ENCODE measurements around the gene HDAC9.

DNA sequence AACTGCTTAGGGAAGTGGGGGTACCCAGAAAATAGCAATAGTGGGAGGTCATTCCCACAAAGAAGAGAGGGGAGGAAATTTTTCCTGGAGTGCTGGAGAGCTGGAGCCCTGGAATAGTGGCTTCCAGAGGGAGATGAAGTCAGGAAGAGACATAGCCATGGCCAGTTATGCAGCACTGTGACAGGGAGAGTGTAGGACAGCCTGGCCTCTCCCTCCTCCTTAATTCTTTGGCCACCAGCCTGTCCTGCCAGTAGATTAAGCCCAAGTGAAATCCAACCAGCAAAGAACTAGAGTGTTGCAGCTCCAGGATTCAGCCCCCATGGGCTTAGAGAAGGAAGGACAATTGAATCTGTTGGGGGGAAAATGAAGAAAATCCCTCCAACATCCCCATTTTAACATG lies 130.5 kb downstream of the HDAC9 start:
- TF ChIP-seq YY1 (IDR thresholded peaks at IDR 0.05; ENCODE audit: insufficient read depth, insufficient read length) (no peak), ZNF274 (IDR thresholded peaks at IDR 0.05; ENCODE audit: low read depth, low read length) (no peak)
